ENCODE results near the gene DRAXIN.

DRAXIN gene

GRCh38 chr1:11767922-11768704 is 76.6 kb downstream of the DRAXIN start:
- DNase-seq, result no peak

DNA sequence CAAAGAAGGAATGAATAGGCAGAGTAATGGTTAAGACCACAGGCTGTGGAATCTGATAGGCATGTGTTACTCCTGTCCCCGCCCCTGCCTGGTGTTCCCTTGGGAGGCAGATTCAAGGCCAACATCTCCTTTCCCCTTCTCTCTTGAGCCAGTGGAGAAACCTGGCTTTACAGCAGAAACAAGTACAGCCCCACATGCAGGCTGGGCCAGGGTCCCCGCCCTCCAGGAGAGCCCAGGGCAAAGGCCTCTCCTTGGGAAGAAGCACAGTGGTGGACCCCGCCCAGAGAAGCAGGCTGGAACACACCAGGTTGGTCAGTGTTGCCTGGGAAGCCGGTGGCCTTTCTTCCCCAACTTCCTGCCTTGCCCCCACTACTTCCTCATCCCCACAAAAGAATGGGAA is 77.3 kb downstream of the DRAXIN start:
- no peak for DNase-seq

DNA sequence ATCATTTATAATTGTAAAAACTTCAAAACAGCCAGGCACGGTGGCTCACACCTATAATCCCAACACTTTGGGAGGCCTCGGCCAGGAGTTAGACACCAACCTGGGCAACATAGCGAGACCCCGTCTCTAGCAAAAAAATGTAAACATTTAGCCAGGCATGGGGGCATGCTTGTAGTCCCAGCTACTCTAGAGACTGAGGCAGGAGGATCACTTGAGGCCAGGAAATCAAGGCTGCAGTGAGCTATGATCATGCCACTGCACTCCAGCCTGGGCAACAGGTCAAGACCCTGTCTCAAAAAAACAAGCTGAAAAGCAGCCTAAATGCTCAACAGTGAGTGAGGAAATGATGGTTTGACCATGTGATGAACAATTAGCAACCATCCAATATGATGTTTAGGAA is 77.8 kb downstream of the DRAXIN start:
- no peak for DNase-seq

DNA sequence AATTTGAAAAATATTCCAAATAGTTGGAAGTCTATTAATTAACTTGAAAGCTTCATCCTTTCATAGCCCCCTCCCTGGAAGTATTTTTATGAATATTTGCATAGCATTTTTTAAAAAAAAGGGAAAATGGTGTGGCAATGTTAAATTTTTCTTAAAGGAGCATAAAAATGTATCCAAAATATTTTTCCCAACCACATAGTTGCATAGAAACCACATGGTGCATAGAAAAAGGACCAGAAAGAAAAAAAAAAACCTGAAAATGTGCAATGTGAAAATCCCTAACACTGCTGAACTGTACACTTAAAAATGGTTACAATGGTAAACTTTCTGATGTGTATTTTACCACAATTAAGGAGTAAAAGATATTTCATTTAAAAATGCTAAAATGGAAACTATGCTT is 78.5 kb downstream of the DRAXIN start:
- no peak for DNase-seq

DNA sequence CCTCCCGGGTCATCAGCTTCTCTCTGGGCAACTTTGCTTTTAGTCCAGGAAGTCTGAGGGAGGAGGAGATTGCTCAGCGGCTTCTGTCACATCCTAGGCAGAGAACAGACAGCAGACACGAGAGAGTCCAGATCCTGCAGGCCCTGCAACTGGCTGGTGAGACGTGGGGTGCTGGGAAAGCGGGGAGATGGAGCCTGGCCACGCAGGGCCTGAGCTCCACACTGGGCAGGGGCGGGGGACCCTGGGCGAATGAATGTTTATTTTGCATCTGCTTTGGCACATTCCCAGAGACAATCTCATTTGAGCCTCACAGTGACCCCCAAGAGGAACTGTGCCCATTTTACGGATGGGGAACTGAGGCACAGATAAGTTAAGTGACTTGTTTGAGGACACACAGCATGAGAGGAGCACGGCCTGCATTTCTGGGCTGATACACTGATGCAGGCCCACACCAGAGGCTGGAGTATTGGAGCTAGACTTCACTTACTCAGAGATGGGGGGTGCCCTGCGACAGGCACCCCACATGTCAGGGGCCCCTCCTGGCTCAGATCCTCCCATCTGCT is 80.1 kb downstream of the DRAXIN start:
- DNase-seq, result no peak

- DNase-seq, result no peak
Observed at GRCh38 chr1:11772458-11772857, 80.9 kb downstream of the DRAXIN start.

GRCh38 chr1:11774753-11775152 is 83.2 kb downstream of the DRAXIN start:
- no peak for DNase-seq
